ENCODE data around the gene ROPN1.

Gene ROPN1

DNA sequence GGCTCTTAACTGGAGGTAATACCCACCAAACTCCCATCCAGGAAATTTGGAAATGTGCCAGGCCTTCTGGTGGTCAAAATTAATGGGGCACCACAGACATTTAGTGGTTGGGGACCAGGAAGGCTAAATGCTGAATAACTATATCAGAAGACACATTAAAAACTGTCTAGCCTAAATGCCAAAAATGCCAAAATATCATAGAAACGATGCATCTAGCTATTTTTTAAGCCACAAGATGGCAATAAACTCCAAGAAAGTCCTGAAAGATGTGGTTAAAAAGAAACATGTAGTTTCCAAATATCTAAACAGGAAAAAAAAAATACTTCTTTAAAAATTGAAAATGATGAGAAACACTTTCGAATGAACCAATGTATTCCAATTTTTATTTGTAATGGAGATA, 50.8 kb downstream of the ROPN1 start:
- H3K9ac ChIP-seq (ENCODE audit: low read depth, low read length), result no peak overlapping the region
- no peak overlapping the region for H3K27ac ChIP-seq (ENCODE audit: low read depth, low read length)
- no peaks in the 10 kb centered on the region for H3K27me3 ChIP-seq (ENCODE audit: insufficient read depth, low read length)
- no peaks in the 10 kb centered on the region for H3K4me1 ChIP-seq (ENCODE audit: insufficient read depth, low read length)
- no peak overlapping the region for H3K4me3 ChIP-seq (ENCODE audit: low read length)
- no peaks in the 10 kb centered on the region for H3K9me3 ChIP-seq (ENCODE audit: insufficient read depth, low read depth, low read length)
- 95% methylated on average over 1 of the region's 2 CpGs for WGBS
- H3K36me3 ChIP-seq (ENCODE audit: insufficient read depth, low read length), result peaks cover 99% of the 10 kb centered on the region

DNA sequence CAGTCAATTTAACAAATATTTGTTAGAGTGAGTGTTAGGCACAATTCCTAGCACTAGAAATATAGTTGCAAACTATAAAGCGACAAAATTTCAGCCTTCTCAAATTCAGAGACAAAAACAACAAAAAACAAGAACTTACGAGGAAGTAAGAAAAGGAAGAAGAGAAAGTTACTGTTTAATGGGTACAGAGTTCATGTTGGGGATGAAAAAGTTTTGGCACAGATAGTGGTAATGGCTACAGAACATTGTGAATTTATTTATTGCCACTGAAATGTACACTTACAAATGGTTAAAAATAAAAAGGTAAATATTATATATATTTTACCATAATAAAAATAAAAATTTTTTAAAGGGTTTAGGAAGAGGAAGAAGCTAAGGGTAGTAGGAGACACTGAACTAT, 52.2 kb downstream of the ROPN1 start:
- Histone ChIP-seq H3K9ac (ENCODE audit: low read depth, low read length) (no peak overlapping the region), H3K4me3 (ENCODE audit: low read length) (no peak overlapping the region), H3K27ac (ENCODE audit: low read depth, low read length) (no peak overlapping the region), H3K27me3 (ENCODE audit: insufficient read depth, low read length) (no peaks in the 10 kb centered on the region), H3K9me3 (ENCODE audit: insufficient read depth, low read depth, low read length) (no peaks in the 10 kb centered on the region), H3K4me1 (ENCODE audit: insufficient read depth, low read length) (no peaks in the 10 kb centered on the region), H3K36me3 (ENCODE audit: insufficient read depth, low read length) (peaks cover 99% of the 10 kb centered on the region)
- WGBS, result 100% methylated on average over 1 of the region's 2 CpGs

DNA sequence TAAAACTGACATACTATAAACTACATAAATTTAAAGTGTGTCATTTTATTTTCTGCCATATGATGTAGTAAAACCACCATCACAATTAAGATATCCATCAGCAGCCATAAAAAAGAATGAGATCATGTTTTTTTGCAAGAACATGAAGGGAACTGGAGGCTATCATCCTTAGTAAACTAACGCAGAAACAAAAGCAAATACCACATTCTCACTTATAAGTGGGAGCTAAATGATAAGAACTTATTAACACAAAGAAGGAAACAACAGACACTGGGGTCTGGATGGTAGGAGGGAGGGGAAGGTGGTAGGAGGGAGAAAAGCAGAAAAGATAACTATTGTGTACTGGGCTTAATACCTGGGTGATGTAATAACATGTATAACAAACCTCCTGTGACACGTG, 55.5 kb downstream of the ROPN1 start:
- WGBS, result 97% methylated on average over 1 of the region's 2 CpGs
- Histone ChIP-seq H3K36me3 (ENCODE audit: insufficient read depth, low read length) (peaks cover 96% of the 10 kb centered on the region), H3K4me1 (ENCODE audit: insufficient read depth, low read length) (no peaks in the 10 kb centered on the region), H3K27ac (ENCODE audit: low read depth, low read length) (no peak overlapping the region), H3K4me3 (ENCODE audit: low read length) (no peak overlapping the region), H3K9me3 (ENCODE audit: insufficient read depth, low read depth, low read length) (no peaks in the 10 kb centered on the region), H3K27me3 (ENCODE audit: insufficient read depth, low read length) (no peaks in the 10 kb centered on the region), H3K9ac (ENCODE audit: low read depth, low read length) (no peak overlapping the region)

DNA sequence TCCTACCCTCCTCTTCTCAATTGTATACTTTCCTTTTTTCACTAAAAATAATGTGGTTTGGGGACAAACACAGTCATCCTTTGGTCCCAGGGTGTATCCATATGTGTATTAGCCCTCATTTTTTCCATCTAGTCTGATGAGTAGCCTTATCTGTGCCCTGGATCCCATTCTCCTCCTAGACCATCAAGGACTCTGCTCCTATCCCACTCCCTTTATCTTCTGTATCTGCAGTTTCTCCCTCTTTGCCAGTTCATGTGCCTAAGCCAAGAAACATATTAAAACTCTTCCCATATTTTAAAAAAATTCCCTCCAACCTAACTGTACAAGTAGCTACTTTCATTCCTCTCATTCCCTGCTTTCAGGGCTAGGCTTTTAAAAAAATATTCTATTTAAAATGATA, 56.1 kb downstream of the ROPN1 start:
- H3K27ac ChIP-seq (ENCODE audit: low read depth, low read length), result no peak overlapping the region
- H3K27me3 ChIP-seq (ENCODE audit: insufficient read depth, low read length), result no peaks in the 10 kb centered on the region
- peaks cover 96% of the 10 kb centered on the region for H3K36me3 ChIP-seq (ENCODE audit: insufficient read depth, low read length)

DNA sequence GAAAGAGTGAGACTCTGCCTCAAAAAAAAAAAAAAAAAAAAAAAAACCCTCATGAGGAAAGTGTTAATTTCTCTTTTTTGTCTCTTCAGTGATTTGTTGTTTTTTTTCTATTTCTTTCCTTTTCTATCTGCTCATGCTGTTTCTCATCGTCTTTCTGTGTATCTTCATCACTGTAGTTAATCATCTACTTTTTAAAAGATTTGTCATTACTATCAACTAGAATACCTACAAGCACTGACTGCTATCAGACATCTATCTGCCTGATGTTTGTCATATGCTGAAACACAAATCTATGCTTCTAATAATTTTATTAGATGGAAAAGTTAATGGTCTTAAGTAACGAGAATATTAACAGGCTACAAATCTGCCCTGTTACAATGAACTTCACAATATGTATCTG, 57.7 kb downstream of the ROPN1 start:
- Histone ChIP-seq H3K9me3 (ENCODE audit: insufficient read depth, low read depth, low read length) (no peaks in the 10 kb centered on the region), H3K27me3 (ENCODE audit: insufficient read depth, low read length) (no peaks in the 10 kb centered on the region), H3K4me1 (ENCODE audit: insufficient read depth, low read length) (no peaks in the 10 kb centered on the region), H3K36me3 (ENCODE audit: insufficient read depth, low read length) (peaks cover 96% of the 10 kb centered on the region), H3K4me3 (ENCODE audit: low read length) (no peak overlapping the region), H3K9ac (ENCODE audit: low read depth, low read length) (no peak overlapping the region), H3K27ac (ENCODE audit: low read depth, low read length) (no peak overlapping the region)
- 97% methylated on average over 2 of the region's 2 CpGs for WGBS

More for the DNA sequence above, 56.1 kb downstream of the ROPN1 start:
- Histone ChIP-seq H3K4me3 (ENCODE audit: low read length) (no peak overlapping the region), H3K9ac (ENCODE audit: low read depth, low read length) (no peak overlapping the region), H3K4me1 (ENCODE audit: insufficient read depth, low read length) (no peaks in the 10 kb centered on the region), H3K9me3 (ENCODE audit: insufficient read depth, low read depth, low read length) (no peaks in the 10 kb centered on the region)

DNA sequence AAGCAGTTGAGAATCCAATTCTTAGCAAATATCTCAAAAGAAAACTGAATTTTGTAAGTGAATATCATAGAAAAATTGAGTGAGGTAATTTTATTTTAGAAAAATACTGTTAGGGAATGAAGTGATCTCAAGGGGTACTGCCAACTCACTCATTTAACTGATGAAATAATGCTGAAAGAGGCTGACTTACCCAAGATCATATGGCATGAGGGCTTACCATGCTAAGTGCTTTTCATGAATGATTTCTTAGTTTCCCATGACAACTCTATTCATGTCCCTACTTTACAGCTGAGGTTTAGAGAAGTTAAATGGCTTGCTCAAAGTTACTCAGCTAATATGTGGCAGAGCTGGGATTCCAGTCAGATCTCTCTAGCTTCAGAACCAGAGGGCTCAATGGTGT, 61.5 kb downstream of the ROPN1 start:
- no peak overlapping the region for H3K27ac ChIP-seq (ENCODE audit: low read depth, low read length)
- no peak overlapping the region for H3K4me3 ChIP-seq (ENCODE audit: low read length)
- no peaks in the 10 kb centered on the region for H3K4me1 ChIP-seq (ENCODE audit: insufficient read depth, low read length)
- no peak overlapping the region for H3K9ac ChIP-seq (ENCODE audit: low read depth, low read length)
- H3K36me3 ChIP-seq (ENCODE audit: insufficient read depth, low read length), result peaks cover 90% of the 10 kb centered on the region
- no peaks in the 10 kb centered on the region for H3K27me3 ChIP-seq (ENCODE audit: insufficient read depth, low read length)
- H3K9me3 ChIP-seq (ENCODE audit: insufficient read depth, low read depth, low read length), result no peaks in the 10 kb centered on the region

DNA sequence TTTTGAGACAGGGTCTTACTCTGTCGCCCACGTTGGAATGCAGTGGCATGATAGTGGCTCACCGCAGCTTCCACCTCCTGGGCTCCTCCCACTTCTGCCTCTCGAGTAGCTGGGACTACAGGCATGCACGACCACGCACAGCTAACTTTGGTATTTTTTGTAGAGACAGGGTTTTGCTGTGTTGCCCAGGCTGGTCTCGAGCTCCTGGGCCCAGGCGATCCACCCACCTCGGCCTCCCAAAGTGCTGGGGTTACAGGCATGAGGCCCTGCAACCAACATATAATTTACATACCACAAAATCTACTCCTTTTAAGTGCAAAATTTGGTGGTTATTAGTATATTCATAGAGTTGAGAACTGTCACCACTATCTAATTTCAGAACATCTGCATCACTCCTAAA, 62.6 kb downstream of the ROPN1 start:
- Histone ChIP-seq H3K9ac (ENCODE audit: low read depth, low read length) (no peak overlapping the region), H3K9me3 (ENCODE audit: insufficient read depth, low read depth, low read length) (no peaks in the 10 kb centered on the region), H3K27ac (ENCODE audit: low read depth, low read length) (no peak overlapping the region), H3K4me3 (ENCODE audit: low read length) (no peak overlapping the region), H3K4me1 (ENCODE audit: insufficient read depth, low read length) (no peaks in the 10 kb centered on the region), H3K27me3 (ENCODE audit: insufficient read depth, low read length) (no peaks in the 10 kb centered on the region), H3K36me3 (ENCODE audit: insufficient read depth, low read length) (peaks cover 90% of the 10 kb centered on the region)
- WGBS, result 90% methylated on average over 9 of the region's 9 CpGs

DNA sequence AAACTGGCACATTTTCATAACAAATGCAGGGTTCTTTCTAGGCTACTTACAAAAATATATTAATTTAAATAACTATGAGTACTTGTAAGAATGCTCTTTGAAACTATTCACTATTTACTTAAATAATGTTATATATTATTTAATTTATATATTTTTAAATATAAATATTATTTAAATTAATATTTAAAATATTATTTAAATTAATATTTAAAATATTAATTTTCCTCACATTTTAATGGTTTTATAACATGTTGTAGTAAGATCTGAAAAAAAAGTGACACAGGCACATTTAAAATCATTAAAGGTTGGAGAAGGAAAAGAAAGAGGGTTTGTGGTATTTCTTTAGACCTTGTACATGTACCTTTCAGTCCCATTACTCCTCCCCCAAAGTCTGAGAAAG, 65.5 kb downstream of the ROPN1 start:
- no peak overlapping the region for H3K9ac ChIP-seq (ENCODE audit: low read depth, low read length)
- H3K4me1 ChIP-seq (ENCODE audit: insufficient read depth, low read length), result no peaks in the 10 kb centered on the region
- no peak overlapping the region for H3K4me3 ChIP-seq (ENCODE audit: low read length)
- H3K27me3 ChIP-seq (ENCODE audit: insufficient read depth, low read length), result no peaks in the 10 kb centered on the region
- no peaks in the 10 kb centered on the region; the same call in 1 of the 2 replicates for H3K9me3 ChIP-seq (ENCODE audit: insufficient read depth, low read depth, low read length)
- no peak overlapping the region for H3K27ac ChIP-seq (ENCODE audit: low read depth, low read length)
- H3K36me3 ChIP-seq (ENCODE audit: insufficient read depth, low read length), result peaks cover 82% of the 10 kb centered on the region

DNA sequence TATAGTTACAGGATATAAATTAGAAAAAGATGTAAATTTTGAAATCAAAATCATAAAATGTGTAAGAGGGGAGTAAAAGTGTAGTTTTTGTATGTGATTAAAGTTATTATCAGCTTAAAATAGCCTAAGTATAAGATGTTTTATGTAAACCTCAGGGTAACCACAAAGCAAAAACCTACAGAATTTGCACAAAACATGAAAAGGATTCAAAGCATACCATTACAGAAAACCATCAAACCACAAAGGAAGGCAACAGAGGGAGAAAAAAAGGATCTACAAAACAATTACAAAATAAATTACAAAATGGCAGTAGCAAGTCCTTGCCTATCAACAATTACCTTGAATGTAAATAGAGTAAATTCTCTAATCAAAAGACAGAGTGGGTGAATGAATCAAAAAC, 71.1 kb downstream of the ROPN1 start:
- Histone ChIP-seq H3K36me3 (ENCODE audit: insufficient read depth, low read length) (peaks cover 73% of the 10 kb centered on the region), H3K27me3 (ENCODE audit: insufficient read depth, low read length) (no peaks in the 10 kb centered on the region), H3K9me3 (ENCODE audit: insufficient read depth, low read depth, low read length) (peaks cover 14% of the 10 kb centered on the region; the same call in 1 of the 2 replicates), H3K27ac (ENCODE audit: low read depth, low read length) (no peak overlapping the region), H3K9ac (ENCODE audit: low read depth, low read length) (no peak overlapping the region), H3K4me1 (ENCODE audit: insufficient read depth, low read length) (no peaks in the 10 kb centered on the region), H3K4me3 (ENCODE audit: low read length) (no peak overlapping the region)

DNA sequence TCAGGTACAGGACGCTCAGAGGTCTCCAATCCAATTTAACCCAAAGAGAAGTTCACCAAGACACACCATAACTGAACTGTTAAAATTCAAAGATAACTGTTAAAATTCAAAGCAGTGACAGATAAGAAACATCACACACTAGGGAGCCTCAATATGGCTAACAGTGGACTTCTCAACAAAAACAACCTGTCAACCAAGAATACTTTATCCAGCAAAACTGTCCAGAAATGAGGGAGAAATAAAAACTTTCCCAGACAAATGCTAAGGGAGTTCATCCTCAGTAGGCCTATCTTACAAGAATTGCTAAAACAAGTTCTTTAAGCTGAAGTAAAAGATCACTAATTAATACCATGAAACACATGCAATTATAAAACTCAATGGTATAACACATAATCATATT, 71.5 kb downstream of the ROPN1 start:
- peaks cover 14% of the 10 kb centered on the region; the same call in 1 of the 2 replicates for H3K9me3 ChIP-seq (ENCODE audit: insufficient read depth, low read depth, low read length)
- H3K27ac ChIP-seq (ENCODE audit: low read depth, low read length), result no peak overlapping the region
- no peaks in the 10 kb centered on the region for H3K4me1 ChIP-seq (ENCODE audit: insufficient read depth, low read length)
- no peaks in the 10 kb centered on the region for H3K27me3 ChIP-seq (ENCODE audit: insufficient read depth, low read length)
- H3K4me3 ChIP-seq (ENCODE audit: low read length), result no peak overlapping the region
- WGBS, result 95% methylated on average over 1 of the region's 1 CpG
- peaks cover 73% of the 10 kb centered on the region for H3K36me3 ChIP-seq (ENCODE audit: insufficient read depth, low read length)
- H3K9ac ChIP-seq (ENCODE audit: low read depth, low read length), result no peak overlapping the region

DNA sequence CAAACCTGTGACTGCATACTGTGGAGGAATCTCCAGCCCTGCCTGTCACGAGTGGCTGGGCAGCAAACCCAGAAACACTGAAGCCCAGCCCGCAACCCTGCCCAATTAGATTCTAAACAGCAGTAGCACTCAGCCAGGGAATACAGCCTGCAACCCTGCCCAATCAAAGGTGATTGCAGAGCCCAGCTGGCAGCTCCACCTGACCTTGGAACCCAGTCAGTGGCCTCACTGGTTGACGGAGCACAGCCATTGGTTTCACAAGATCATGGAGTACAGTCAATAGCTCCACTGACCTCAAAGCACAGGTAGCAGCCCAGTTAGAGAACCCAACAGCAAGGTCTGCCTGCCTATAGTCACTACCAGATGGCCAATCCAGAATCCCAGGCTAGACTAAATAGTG, 72.6 kb downstream of the ROPN1 start:
- H3K9ac ChIP-seq (ENCODE audit: low read depth, low read length), result no peak overlapping the region
- 94% methylated on average over 3 of the region's 3 CpGs for WGBS
- no peak overlapping the region for H3K4me3 ChIP-seq (ENCODE audit: low read length)
- H3K4me1 ChIP-seq (ENCODE audit: insufficient read depth, low read length), result no peaks in the 10 kb centered on the region
- H3K36me3 ChIP-seq (ENCODE audit: insufficient read depth, low read length), result peaks cover 74% of the 10 kb centered on the region
- H3K9me3 ChIP-seq (ENCODE audit: insufficient read depth, low read depth, low read length), result peaks cover 14% of the 10 kb centered on the region; the same call in 1 of the 2 replicates
- H3K27me3 ChIP-seq (ENCODE audit: insufficient read depth, low read length), result no peaks in the 10 kb centered on the region
- H3K27ac ChIP-seq (ENCODE audit: low read depth, low read length), result no peak overlapping the region

All from HUES64 (cell line).